HEK293 (cell line): ENCODE data around the gene ST6GALNAC6.

Experiments
- BCL11A ChIP-seq: fragments of 450-650 bp; formaldehyde crosslinking; IDR thresholded peaks from 2 replicates; pipeline ENCODE4 v1.5.1; 2016; ENCODE audit warnings: low read depth, missing biosample characterization, missing genetic modification characterization
- HOXD13 ChIP-seq: sonication (generic); formaldehyde crosslinking; IDR thresholded peaks from 2 replicates; pipeline ENCODE4 v1.8.0; 2022; ENCODE audit warnings: missing genetic modification reagents, borderline replicate concordance
- KLF9 ChIP-seq: fragments of 450-650 bp; formaldehyde crosslinking; IDR thresholded peaks from 2 replicates; pipeline ENCODE4 v1.5.1; 2016; ENCODE audit warnings: missing biosample characterization, missing genetic modification characterization, low read depth
- PBX3 ChIP-seq: sonication (generic); formaldehyde crosslinking; IDR thresholded peaks from 2 replicates; pipeline ENCODE4 v1.8.1; 2022; ENCODE audit warnings: mild to moderate bottlenecking, moderate library complexity, missing genetic modification reagents
- PRDM10 ChIP-seq: fragments of 450-650 bp; formaldehyde crosslinking; IDR thresholded peaks from 2 replicates; pipeline ENCODE4 v1.5.1; 2016; ENCODE audit warnings: missing biosample characterization, missing genetic modification characterization
- PRDM4 ChIP-seq: fragments of 450-650 bp; formaldehyde crosslinking; IDR thresholded peaks from 2 replicates; pipeline ENCODE4 v1.5.1; 2017; ENCODE audit warnings: missing biosample characterization, missing genetic modification characterization
- REPIN1 ChIP-seq: fragments of 450-650 bp; formaldehyde crosslinking; IDR thresholded peaks from 2 replicates; pipeline ENCODE4 v1.5.1; 2017; ENCODE audit warnings: missing biosample characterization, missing genetic modification characterization, low read depth
- SETDB1 ChIP-seq: IDR thresholded peaks from one replicate; pipeline ENCODE4 v1.6.1; 2017; ENCODE audit warnings: mild to moderate bottlenecking, low read length, moderate library complexity, mixed read lengths; ENCODE audit not compliant: insufficient read length
- YY2 ChIP-seq: fragments of 450-650 bp; formaldehyde crosslinking; IDR thresholded peaks from 2 replicates; pipeline ENCODE4 v1.5.1; 2016; ENCODE audit warnings: missing biosample characterization, missing genetic modification characterization
- ZFP3 ChIP-seq: fragments of 450-650 bp; formaldehyde crosslinking; IDR thresholded peaks from 2 replicates; pipeline ENCODE4 v1.5.1; 2016; ENCODE audit warnings: low read depth, missing biosample characterization, missing genetic modification characterization
- ZNF10 ChIP-seq: fragments of 450-650 bp; formaldehyde crosslinking; IDR thresholded peaks from 2 replicates; pipeline ENCODE4 v1.5.1; 2017; ENCODE audit warnings: missing biosample characterization, missing genetic modification characterization
- ZNF169 ChIP-seq: fragments of 450-650 bp; formaldehyde crosslinking; IDR thresholded peaks from 2 replicates; pipeline ENCODE4 v1.5.1; 2016; ENCODE audit warnings: missing biosample characterization, missing genetic modification characterization
- ZNF214 ChIP-seq: fragments of 450-650 bp; formaldehyde crosslinking; IDR thresholded peaks from 2 replicates; pipeline ENCODE4 v1.5.1; 2017; ENCODE audit warnings: missing biosample characterization, mild to moderate bottlenecking, missing genetic modification characterization, borderline replicate concordance
- ZNF26 ChIP-seq: fragments of 450-650 bp; formaldehyde crosslinking; IDR thresholded peaks from 2 replicates; pipeline ENCODE4 v1.5.1; 2016; ENCODE audit warnings: missing biosample characterization, missing genetic modification characterization
- ZNF302 ChIP-seq: fragments of 450-650 bp; formaldehyde crosslinking; IDR thresholded peaks from 2 replicates; pipeline ENCODE4 v1.5.1; 2016; ENCODE audit warnings: missing biosample characterization, missing genetic modification characterization, low read depth
- ZNF335 ChIP-seq: fragments of 450-650 bp; formaldehyde crosslinking; conservative IDR thresholded peaks from 2 replicates; pipeline ENCODE4 v1.5.1; 2016; ENCODE audit warnings: missing biosample characterization, missing genetic modification characterization
- ZNF341 ChIP-seq: fragments of 450-650 bp; formaldehyde crosslinking; IDR thresholded peaks from 2 replicates; pipeline ENCODE4; 2016; ENCODE audit warnings: low read depth, missing biosample characterization, missing genetic modification characterization
- ZNF366 ChIP-seq: fragments of 450-650 bp; formaldehyde crosslinking; conservative IDR thresholded peaks from 2 replicates; pipeline ENCODE4 v1.5.1; 2016; ENCODE audit warnings: missing biosample characterization, missing genetic modification characterization
- ZNF37A ChIP-seq: fragments of 450-650 bp; IDR thresholded peaks from 2 replicates; pipeline ENCODE4 v1.5.1; 2018; ENCODE audit warnings: missing biosample characterization, missing genetic modification characterization
- ZNF404 ChIP-seq: fragments of 450-650 bp; formaldehyde crosslinking; IDR thresholded peaks from 2 replicates; pipeline ENCODE4 v1.5.1; 2017; ENCODE audit warnings: missing biosample characterization, missing genetic modification characterization
- ZNF544 ChIP-seq: fragments of 450-650 bp; formaldehyde crosslinking; IDR thresholded peaks from 2 replicates; pipeline ENCODE4 v1.5.0; 2017; ENCODE audit warnings: missing biosample characterization, missing genetic modification characterization
- ZNF561 ChIP-seq: fragments of 450-650 bp; IDR thresholded peaks from 2 replicates; pipeline ENCODE4 v1.5.1; 2018; ENCODE audit warnings: missing biosample characterization, missing genetic modification characterization, borderline replicate concordance
- ZNF600 ChIP-seq: fragments of 450-650 bp; formaldehyde crosslinking; IDR thresholded peaks from 2 replicates; pipeline ENCODE4 v1.5.1; 2016; ENCODE audit warnings: missing biosample characterization, missing genetic modification characterization
- ZNF629 ChIP-seq: fragments of 450-650 bp; formaldehyde crosslinking; IDR thresholded peaks from 2 replicates; pipeline ENCODE4 v1.5.1; 2017; ENCODE audit warnings: missing biosample characterization, missing genetic modification characterization
- ZNF704 ChIP-seq: fragments of 450-650 bp; formaldehyde crosslinking; IDR thresholded peaks from 2 replicates; pipeline ENCODE4 v1.5.1; 2016; ENCODE audit warnings: missing biosample characterization, missing genetic modification characterization
- ZSCAN16 ChIP-seq: fragments of 450-650 bp; formaldehyde crosslinking; IDR thresholded peaks from 2 replicates; pipeline ENCODE4 v1.5.1; 2016; ENCODE audit warnings: missing biosample characterization, missing genetic modification characterization
- TF ChIP-seq, protein P1 (sequence below): fragments of 450-650 bp; formaldehyde crosslinking; IDR thresholded peaks from 2 replicates; pipeline ENCODE4 v1.5.1; 2016; ENCODE audit warnings: missing biosample characterization, missing genetic modification characterization
- TF ChIP-seq, protein P2 (sequence below): fragments of 450-650 bp; formaldehyde crosslinking; IDR thresholded peaks from 2 replicates; pipeline ENCODE4 v1.5.1; 2017; ENCODE audit warnings: missing biosample characterization, missing genetic modification characterization

ST6GALNAC6 gene

GRCh38 chr9:127919253-127919815, 19.9 kb upstream of the ST6GALNAC6 start (continued):
- TF ChIP-seq PRDM10 (tag by site-specific recombination) (peak; percentile 21; the same call in 1 of the 2 replicates), ZFP3 (tag by site-specific recombination) (no peak), REPIN1 (tag by site-specific recombination) (no peak), PBX3 (CRISPR knock-in tag) (no peak), ZNF561 (tag by site-specific recombination) (no peak), YY2 (tag by site-specific recombination) (no peak), ZNF169 (tag by site-specific recombination) (no peak), ZNF302 (tag by site-specific recombination) (no peak), ZNF341 (tag by site-specific recombination) (no peak), ZNF544 (tag by site-specific recombination) (no peak), BCL11A (tag by site-specific recombination) (no peak), ZNF26 (tag by site-specific recombination) (no peak), KLF9 (0 out of 2 replicates have a peak, but pooled peaks have one; percentile 21), ZNF10 (tag by site-specific recombination) (peak; percentile 46; the same call in 1 of the 2 replicates), ZNF366 (tag by site-specific recombination) (peak; percentile 52; the same call in 1 of the 2 replicates), ZSCAN16 (tag by site-specific recombination) (no peak), ZNF629 (tag by site-specific recombination) (peak; percentile 48; the same call in 1 of the 2 replicates), ZNF214 (no peak), SETDB1 (no peak), PRDM4 (tag by site-specific recombination) (no peak), ZNF335 (peak; percentile 25; the same call in 1 of the 2 replicates), ZNF704 (tag by site-specific recombination) (no peak), ZNF600 (tag by site-specific recombination) (peak; percentile 94), ZNF404 (tag by site-specific recombination) (no peak), ZNF37A (tag by site-specific recombination) (no peak), HOXD13 (CRISPR knock-in tag) (no peak)
- TF ChIP-seq, protein P1, sequence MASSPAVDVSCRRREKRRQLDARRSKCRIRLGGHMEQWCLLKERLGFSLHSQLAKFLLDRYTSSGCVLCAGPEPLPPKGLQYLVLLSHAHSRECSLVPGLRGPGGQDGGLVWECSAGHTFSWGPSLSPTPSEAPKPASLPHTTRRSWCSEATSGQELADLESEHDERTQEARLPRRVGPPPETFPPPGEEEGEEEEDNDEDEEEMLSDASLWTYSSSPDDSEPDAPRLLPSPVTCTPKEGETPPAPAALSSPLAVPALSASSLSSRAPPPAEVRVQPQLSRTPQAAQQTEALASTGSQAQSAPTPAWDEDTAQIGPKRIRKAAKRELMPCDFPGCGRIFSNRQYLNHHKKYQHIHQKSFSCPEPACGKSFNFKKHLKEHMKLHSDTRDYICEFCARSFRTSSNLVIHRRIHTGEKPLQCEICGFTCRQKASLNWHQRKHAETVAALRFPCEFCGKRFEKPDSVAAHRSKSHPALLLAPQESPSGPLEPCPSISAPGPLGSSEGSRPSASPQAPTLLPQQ (tag by site-specific recombination) = peak; percentile 53
- TF ChIP-seq, protein P2, sequence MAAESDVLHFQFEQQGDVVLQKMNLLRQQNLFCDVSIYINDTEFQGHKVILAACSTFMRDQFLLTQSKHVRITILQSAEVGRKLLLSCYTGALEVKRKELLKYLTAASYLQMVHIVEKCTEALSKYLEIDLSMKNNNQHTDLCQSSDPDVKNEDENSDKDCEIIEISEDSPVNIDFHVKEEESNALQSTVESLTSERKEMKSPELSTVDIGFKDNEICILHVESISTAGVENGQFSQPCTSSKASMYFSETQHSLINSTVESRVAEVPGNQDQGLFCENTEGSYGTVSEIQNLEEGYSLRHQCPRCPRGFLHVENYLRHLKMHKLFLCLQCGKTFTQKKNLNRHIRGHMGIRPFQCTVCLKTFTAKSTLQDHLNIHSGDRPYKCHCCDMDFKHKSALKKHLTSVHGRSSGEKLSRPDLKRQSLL (tag by site-specific recombination) = 0 out of 2 replicates have a peak, but pooled peaks have one; percentile 26
